ENCODE data around the gene CTH.

DNA sequence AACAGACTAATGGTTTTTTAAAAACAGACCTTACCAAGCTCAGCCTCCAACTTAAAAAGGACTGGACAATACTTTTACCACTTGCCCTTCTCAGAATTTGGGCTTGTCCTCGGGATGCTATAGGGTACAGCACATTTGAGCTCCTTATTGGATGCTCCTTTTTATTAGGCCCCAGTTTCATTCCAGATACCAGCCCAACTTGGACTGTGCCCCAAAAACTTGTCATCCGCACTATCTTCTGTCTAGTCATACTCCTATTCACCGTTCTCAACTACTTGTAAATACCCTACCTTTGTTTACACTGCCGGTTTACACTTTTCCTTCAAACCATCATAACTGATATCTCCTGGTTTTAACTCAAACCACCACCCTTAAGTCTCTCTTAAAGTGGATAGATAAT lies 38.6 kb upstream of the CTH start:
- TF ChIP-seq POLR2A (IDR thresholded peaks at IDR 0.05; ENCODE audit: insufficient read depth in 1 of 2, low read depth in 2 of 2, low read length in 2 of 2): no peak
- no peak for TF ChIP-seq ZNF777 (CRISPR knock-in tag; IDR thresholded peaks at IDR 0.05)
- TF ChIP-seq RELA (CRISPR knock-in tag; IDR thresholded peaks at IDR 0.05): no peak
- TF ChIP-seq KDM1A (CRISPR knock-in tag; IDR thresholded peaks at IDR 0.05): no peak
- no peak for TF ChIP-seq ZNF317 (CRISPR knock-in tag; IDR thresholded peaks at IDR 0.05)
- no peak for TF ChIP-seq STAG1 (CRISPR knock-in tag; IDR thresholded peaks at IDR 0.05)
- TF ChIP-seq, protein P1, sequence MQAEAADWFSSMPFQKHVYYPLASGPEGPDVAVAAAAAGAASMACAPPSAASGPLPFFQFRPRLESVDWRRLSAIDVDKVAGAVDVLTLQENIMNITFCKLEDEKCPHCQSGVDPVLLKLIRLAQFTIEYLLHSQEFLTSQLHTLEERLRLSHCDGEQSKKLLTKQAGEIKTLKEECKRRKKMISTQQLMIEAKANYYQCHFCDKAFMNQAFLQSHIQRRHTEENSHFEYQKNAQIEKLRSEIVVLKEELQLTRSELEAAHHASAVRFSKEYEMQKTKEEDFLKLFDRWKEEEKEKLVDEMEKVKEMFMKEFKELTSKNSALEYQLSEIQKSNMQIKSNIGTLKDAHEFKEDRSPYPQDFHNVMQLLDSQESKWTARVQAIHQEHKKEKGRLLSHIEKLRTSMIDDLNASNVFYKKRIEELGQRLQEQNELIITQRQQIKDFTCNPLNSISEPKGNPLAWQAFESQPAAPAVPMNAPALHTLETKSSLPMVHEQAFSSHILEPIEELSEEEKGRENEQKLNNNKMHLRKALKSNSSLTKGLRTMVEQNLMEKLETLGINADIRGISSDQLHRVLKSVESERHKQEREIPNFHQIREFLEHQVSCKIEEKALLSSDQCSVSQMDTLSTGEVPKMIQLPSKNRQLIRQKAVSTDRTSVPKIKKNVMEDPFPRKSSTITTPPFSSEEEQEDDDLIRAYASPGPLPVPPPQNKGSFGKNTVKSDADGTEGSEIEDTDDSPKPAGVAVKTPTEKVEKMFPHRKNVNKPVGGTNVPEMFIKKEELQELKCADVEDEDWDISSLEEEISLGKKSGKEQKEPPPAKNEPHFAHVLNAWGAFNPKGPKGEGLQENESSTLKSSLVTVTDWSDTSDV (CRISPR knock-in tag; IDR thresholded peaks at IDR 0.05): no peak
- TF ChIP-seq, protein P2, sequence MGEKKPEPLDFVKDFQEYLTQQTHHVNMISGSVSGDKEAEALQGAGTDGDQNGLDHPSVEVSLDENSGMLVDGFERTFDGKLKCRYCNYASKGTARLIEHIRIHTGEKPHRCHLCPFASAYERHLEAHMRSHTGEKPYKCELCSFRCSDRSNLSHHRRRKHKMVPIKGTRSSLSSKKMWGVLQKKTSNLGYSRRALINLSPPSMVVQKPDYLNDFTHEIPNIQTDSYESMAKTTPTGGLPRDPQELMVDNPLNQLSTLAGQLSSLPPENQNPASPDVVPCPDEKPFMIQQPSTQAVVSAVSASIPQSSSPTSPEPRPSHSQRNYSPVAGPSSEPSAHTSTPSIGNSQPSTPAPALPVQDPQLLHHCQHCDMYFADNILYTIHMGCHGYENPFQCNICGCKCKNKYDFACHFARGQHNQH (CRISPR knock-in tag; IDR thresholded peaks at IDR 0.05): no peak

Data from HepG2 (cell line).